Hepatocyte (in vitro differentiated cells): ENCODE data around the gene RNF175.

Experiments
- EZH2 ChIP-seq: fragments of 200-600 bp; sonication (generic); IDR thresholded peaks from 2 replicates; pipeline ENCODE4 v1.6.1; 2016; ENCODE audit warnings: antibody characterized with exemption, mild to moderate bottlenecking, borderline replicate concordance
- EZH2phosphoT487 ChIP-seq: fragments of 200-600 bp; sonication (generic); IDR thresholded peaks from one replicate; pipeline ENCODE4 v1.6.1; 2018; ENCODE audit warnings: antibody characterized with exemption, mild to moderate bottlenecking, low read depth, moderate library complexity; ENCODE audit not compliant: unreplicated experiment, severe bottlenecking

DNA sequence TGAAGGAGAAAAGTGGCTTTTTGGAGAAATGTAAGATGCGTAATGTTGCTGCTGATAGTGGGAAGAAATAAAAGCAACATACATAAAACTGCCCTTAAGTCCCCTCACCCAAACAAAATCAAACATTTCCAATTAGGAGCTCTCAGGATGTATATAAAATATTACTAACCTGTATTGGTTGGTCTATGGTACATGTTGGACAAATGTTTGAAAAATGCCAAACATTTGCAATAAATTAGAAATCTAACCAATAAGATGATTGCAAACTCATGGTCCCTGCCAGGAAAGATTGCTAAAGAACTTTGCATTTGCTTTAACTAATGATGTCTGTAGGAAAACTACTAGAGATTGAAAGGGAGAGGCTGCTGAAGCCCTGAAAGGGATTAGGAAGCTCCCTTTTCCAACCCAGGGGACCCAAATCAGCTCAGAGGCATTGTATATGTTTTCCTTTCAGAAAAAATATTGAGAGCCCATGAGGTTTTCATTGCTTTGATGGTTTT is 27.3 kb upstream of the RNF175 start:
- TF ChIP-seq EZH2phosphoT487 (no peak), EZH2 (no peak)
